SK-N-SH (cell line): Measurements from ENCODE around the gene ARMH4.

ENCODE experiments used
- EP300 ChIP-seq, 2 experiments: IDR thresholded peaks; 2 replicates each; pipeline versions ENCODE4 v1.4.0 to v1.6.1; 2012; ENCODE audit warnings: borderline replicate concordance in 1 of 2, low read depth in 1 of 2, low read length in 1 of 2
- EZH2phosphoT487 ChIP-seq: fragments of 200-600 bp; sonication (generic); IDR thresholded peaks from 2 replicates; pipeline ENCODE4 v1.6.1; 2017; ENCODE audit warnings: low read depth, mixed run types, mild to moderate bottlenecking, antibody characterized with exemption, moderate library complexity, borderline replicate concordance
- FOXM1 ChIP-seq: IDR thresholded peaks from 2 replicates; pipeline ENCODE4 v1.4.0; 2012; ENCODE audit warnings: low read depth, mild to moderate bottlenecking
- MXI1 ChIP-seq: IDR thresholded peaks from 2 replicates; pipeline ENCODE4 v1.6.1; 2012; ENCODE audit warnings: mild to moderate bottlenecking, low read depth, low read length, improper control_type of control experiment
- POLR2AphosphoS5 ChIP-seq: IDR thresholded peaks from 2 replicates; pipeline ENCODE4 v1.6.1; 2012; ENCODE audit warnings: low read depth, low read length
- RAD21 ChIP-seq: IDR thresholded peaks from 2 replicates; pipeline ENCODE4 v1.6.1; 2012; ENCODE audit warnings: mild to moderate bottlenecking, low read length
- SIN3A ChIP-seq: IDR thresholded peaks from 2 replicates; pipeline ENCODE4 v1.6.1; 2012; ENCODE audit warnings: low read depth, mild to moderate bottlenecking, low read length, moderate library complexity, borderline replicate concordance
- YY1 ChIP-seq: IDR thresholded peaks from 2 replicates; pipeline ENCODE4 v1.4.0; 2012; ENCODE audit warnings: low read depth, mild to moderate bottlenecking
- TF ChIP-seq, protein P1 (sequence below): fragments of 200-600 bp; sonication (generic); IDR thresholded peaks from 2 replicates; pipeline ENCODE4 v1.6.1; 2017; ENCODE audit warnings: antibody characterized with exemption, mild to moderate bottlenecking, moderate library complexity

GRCh38 chr14:58133739-58134138 lies 18.3 kb downstream of the ARMH4 start:
- TF ChIP-seq EZH2phosphoT487, result no peak
- TF ChIP-seq YY1, result no peak
- no peak for TF ChIP-seq FOXM1
- no peak for TF ChIP-seq EP300 (IDR thresholded peaks at IDR 0.05; ENCODE audit: borderline replicate concordance in 1 of 2, low read depth in 1 of 2, low read length in 1 of 2)
- TF ChIP-seq, protein P1, sequence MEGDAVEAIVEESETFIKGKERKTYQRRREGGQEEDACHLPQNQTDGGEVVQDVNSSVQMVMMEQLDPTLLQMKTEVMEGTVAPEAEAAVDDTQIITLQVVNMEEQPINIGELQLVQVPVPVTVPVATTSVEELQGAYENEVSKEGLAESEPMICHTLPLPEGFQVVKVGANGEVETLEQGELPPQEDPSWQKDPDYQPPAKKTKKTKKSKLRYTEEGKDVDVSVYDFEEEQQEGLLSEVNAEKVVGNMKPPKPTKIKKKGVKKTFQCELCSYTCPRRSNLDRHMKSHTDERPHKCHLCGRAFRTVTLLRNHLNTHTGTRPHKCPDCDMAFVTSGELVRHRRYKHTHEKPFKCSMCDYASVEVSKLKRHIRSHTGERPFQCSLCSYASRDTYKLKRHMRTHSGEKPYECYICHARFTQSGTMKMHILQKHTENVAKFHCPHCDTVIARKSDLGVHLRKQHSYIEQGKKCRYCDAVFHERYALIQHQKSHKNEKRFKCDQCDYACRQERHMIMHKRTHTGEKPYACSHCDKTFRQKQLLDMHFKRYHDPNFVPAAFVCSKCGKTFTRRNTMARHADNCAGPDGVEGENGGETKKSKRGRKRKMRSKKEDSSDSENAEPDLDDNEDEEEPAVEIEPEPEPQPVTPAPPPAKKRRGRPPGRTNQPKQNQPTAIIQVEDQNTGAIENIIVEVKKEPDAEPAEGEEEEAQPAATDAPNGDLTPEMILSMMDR, result no peak
- no peak for TF ChIP-seq MXI1
- no peak for TF ChIP-seq POLR2AphosphoS5
- no peak for TF ChIP-seq RAD21
- no peak for TF ChIP-seq SIN3A
